Chondrocyte (in vitro differentiated cells): ENCODE results near the gene CEMIP. TPM values are rescaled to one million over a fixed set of nuclear protein-coding genes. Genes with fewer than 3 reads are reported as not detected.

Experiments used
- DNase-seq: peaks from one replicate; pipeline ENCODE4 v3.0.0; 2021; ENCODE audit warnings: mixed read lengths, low spot score
- H3K27ac Mint-ChIP-seq: one replicate; pipeline ENCODE4 v1.8.0; 2021; ENCODE audit warnings: mild to moderate bottlenecking, moderate library complexity, mixed read lengths; ENCODE audit not compliant: unreplicated experiment
- H3K27me3 Mint-ChIP-seq: 2 replicates; pipeline ENCODE4 v1.8.0; 2021; ENCODE audit warnings: low read depth, mixed read lengths
- H3K36me3 Mint-ChIP-seq: 2 replicates; pipeline ENCODE4 v1.8.0; 2021; ENCODE audit warnings: low read depth, mixed read lengths
- H3K4me1 Mint-ChIP-seq: 2 replicates; pipeline ENCODE4 v1.8.0; 2021; ENCODE audit warnings: low read depth, mild to moderate bottlenecking, mixed read lengths
- H3K4me3 Mint-ChIP-seq: one replicate; pipeline ENCODE4 v1.8.0; 2021; ENCODE audit warnings: mild to moderate bottlenecking, moderate library complexity, mixed read lengths; ENCODE audit not compliant: unreplicated experiment
- H3K9me3 Mint-ChIP-seq: 2 replicates; pipeline ENCODE4 v1.8.0; 2021; ENCODE audit warnings: low read depth, mixed read lengths
- total RNA-seq: library from RNA; stranded (reverse); gene quantifications from 3 replicates; pipeline ENCODE4 v1.2.1, GENCODE V29; 2021
- TF ChIP-seq, protein P1 (sequence below): fragments of 200-600 bp; sonication (generic); IDR thresholded peaks from 2 replicates; pipeline ENCODE4 v1.5.0; 2021; ENCODE audit warnings: antibody characterized with exemption, mild to moderate bottlenecking, moderate library complexity

The CEMIP gene
- total RNA-seq, 1 donor from 2014 or later = 146 TPM

DNA sequence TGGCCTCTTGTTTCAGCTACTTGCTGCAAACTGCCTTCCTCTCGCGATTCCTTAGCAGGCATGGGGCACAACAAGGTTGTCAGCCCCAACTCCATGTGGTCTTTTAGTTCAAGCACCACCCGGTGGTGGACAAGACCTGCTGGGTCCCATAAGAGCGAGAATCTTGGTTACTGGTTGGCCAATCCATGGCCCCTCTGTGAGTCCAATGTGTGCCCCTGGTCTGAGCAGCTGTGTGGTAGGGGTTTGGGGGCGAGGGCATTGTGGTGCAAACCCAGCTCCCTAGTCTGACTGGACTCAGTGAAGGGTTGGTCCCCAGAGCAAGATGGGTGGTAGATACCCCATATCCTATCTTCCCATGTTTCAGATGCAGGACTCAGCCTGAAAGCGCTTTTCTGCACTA is 161.7 kb downstream of the CEMIP start:
- peaks cover 49% of the 10 kb centered on the region for H3K36me3 Mint-ChIP-seq
- DNase-seq = no peak
- TF ChIP-seq, protein P1, sequence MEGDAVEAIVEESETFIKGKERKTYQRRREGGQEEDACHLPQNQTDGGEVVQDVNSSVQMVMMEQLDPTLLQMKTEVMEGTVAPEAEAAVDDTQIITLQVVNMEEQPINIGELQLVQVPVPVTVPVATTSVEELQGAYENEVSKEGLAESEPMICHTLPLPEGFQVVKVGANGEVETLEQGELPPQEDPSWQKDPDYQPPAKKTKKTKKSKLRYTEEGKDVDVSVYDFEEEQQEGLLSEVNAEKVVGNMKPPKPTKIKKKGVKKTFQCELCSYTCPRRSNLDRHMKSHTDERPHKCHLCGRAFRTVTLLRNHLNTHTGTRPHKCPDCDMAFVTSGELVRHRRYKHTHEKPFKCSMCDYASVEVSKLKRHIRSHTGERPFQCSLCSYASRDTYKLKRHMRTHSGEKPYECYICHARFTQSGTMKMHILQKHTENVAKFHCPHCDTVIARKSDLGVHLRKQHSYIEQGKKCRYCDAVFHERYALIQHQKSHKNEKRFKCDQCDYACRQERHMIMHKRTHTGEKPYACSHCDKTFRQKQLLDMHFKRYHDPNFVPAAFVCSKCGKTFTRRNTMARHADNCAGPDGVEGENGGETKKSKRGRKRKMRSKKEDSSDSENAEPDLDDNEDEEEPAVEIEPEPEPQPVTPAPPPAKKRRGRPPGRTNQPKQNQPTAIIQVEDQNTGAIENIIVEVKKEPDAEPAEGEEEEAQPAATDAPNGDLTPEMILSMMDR = no peak
- no peak overlapping the region for H3K27ac Mint-ChIP-seq
- peaks cover 6% of the 10 kb centered on the region for H3K4me1 Mint-ChIP-seq
- H3K9me3 Mint-ChIP-seq = no peaks in the 10 kb centered on the region
- H3K27me3 Mint-ChIP-seq = no peaks in the 10 kb centered on the region
- H3K4me3 Mint-ChIP-seq = no peak overlapping the region

DNA sequence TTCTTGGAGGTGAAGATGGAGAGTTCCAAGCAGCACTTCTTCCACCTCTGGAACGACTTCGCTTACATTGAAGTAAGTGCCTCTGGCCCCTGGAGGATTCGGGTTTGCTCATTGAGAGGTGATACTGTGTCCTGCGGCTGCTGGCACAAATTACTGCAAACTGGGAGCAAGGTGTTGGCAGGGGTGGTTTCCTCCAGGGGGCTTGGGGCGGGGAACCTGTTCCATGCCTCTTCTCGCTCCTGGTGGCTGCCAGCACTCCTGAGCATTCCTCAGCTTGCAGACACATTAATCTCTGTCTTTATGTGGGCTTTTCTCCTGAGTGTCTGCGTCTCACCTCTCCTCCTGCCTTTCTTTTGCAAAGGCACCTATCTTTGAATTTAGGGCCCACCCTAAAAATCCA is 163.1 kb downstream of the CEMIP start:
- peaks cover 46% of the 10 kb centered on the region for H3K36me3 Mint-ChIP-seq
- peaks cover 8% of the 10 kb centered on the region for H3K4me1 Mint-ChIP-seq
- H3K27ac Mint-ChIP-seq = no peak overlapping the region

DNA sequence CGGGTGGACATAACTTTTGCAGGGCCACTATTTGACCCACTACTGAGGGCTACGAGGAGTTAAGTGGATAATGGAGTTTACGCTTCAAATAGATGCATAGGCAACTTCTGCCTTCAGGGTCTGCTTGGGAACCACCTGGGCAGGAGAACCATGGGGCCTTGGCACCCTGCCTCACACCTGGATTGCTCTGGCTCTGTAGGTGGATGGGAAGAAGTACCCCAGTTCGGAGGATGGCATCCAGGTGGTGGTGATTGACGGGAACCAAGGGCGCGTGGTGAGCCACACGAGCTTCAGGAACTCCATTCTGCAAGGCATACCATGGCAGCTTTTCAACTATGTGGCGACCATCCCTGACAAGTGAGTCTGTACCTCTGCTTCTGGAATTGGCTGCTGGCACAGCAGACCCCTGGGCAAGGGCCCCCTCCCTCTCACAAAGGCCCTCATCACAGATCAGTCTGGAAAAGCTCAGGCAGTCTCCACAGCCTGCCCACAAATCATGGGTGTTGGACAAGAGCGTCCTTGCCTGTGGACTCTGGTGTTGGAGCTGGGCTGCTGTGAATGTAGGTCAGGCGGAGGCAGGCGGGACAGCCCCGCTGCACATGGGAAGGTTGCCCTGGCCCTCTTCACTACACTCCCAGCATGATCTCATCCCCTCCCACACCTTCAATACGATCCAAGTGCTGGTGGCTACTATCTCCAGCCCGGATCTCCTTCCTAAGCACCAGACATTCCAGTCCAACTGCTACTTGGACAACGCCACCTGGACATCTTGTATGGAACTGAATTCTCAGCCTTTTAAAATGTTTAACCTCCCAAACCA is 163.8 kb downstream of the CEMIP start:
- DNase-seq = no peak
- peaks cover 47% of the 10 kb centered on the region for H3K36me3 Mint-ChIP-seq
- peaks cover 8% of the 10 kb centered on the region for H3K4me1 Mint-ChIP-seq
- no peaks in the 10 kb centered on the region for H3K9me3 Mint-ChIP-seq
- no peaks in the 10 kb centered on the region for H3K27me3 Mint-ChIP-seq
- TF ChIP-seq, protein P1 = no peak
- no peak overlapping the region for H3K4me3 Mint-ChIP-seq
- no peak overlapping the region for H3K27ac Mint-ChIP-seq

More for the DNA sequence above, 163.1 kb downstream of the CEMIP start:
- Mint-ChIP-seq H3K27me3 (no peaks in the 10 kb centered on the region), H3K9me3 (no peaks in the 10 kb centered on the region), H3K4me3 (no peak overlapping the region)
- TF ChIP-seq, protein P1 = no peak
- no peak for DNase-seq

DNA sequence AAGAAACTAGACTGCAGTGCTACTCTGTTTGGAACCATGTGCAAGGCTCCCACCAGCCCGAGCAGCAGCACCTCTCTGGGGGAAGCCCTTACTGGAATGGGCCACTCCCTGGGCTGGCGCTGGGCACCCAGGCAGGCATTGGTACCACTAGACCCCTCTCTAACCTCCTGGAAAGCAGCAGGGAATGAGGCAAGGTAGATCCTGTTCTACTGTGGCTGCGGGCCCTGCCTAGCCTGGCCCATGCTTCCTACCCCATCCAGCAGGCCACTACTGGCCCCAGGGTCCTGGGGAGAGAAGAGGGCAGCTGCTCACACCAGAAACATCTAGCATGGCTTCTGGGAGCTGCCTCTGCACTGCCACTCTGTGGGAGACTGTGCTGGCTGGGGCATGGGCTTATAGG is 165.6 kb downstream of the CEMIP start:
- Mint-ChIP-seq H3K36me3 (peaks cover 53% of the 10 kb centered on the region), H3K4me1 (peaks cover 8% of the 10 kb centered on the region), H3K9me3 (no peaks in the 10 kb centered on the region), H3K27me3 (no peaks in the 10 kb centered on the region), H3K4me3 (no peak overlapping the region), H3K27ac (no peak overlapping the region)
- no peak for DNase-seq
- TF ChIP-seq, protein P1 = no peak

DNA sequence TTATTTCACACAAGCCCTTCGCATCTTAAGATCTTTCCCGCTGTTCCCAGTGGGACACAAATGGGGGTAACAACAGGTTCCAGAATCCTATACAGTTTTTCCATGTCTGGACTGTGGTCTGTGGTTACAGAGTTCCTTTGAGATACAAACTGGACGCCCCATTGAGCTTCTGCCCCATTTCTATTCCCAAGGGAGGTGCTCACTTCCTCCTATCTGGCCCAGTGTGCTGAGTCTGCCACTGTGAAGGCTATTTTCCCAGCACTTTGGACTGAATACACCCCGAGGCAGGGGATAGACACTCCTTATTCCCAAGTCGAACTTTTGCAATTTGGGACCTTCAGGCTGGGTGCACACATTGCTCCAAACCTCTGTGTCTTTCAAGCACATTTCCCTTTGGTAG is 166.4 kb downstream of the CEMIP start:
- no peak overlapping the region for H3K4me3 Mint-ChIP-seq
- H3K9me3 Mint-ChIP-seq = no peaks in the 10 kb centered on the region
- no peaks in the 10 kb centered on the region for H3K27me3 Mint-ChIP-seq
- H3K36me3 Mint-ChIP-seq = peaks cover 54% of the 10 kb centered on the region
- peak overlapping the region; percentile 45 for H3K27ac Mint-ChIP-seq
- TF ChIP-seq, protein P1 = no peak
- DNase-seq = no peak
- H3K4me1 Mint-ChIP-seq = peaks cover 8% of the 10 kb centered on the region
